WERI-Rb-1 (cell line): ENCODE measurements around the gene DIDO1.
A peak's percentile ranks its signal among the peaks of the same experiment; 100 is the strongest.
"Not testable (repeated sequence)": the region's sequence is repeated elsewhere in the genome, so short reads cannot be mapped to it uniquely, and the experiment has no call there.

Experiments used
- DNase-seq: peaks from one replicate; pipeline ENCODE4 v3.0.0-alpha.2; 2020
- H3K27ac ChIP-seq: fragments of 250-450 bp; sonication (Bioruptor Pico); 2 replicates; pipeline ENCODE4 v1.5.1; 2020; ENCODE audit warnings: mild to moderate bottlenecking, moderate library complexity
- H3K27me3 ChIP-seq: fragments of 250-450 bp; sonication (Bioruptor Pico); 2 replicates; pipeline ENCODE4 v1.5.1; 2021; ENCODE audit warnings: mild to moderate bottlenecking, low read depth, moderate library complexity; ENCODE audit not compliant: insufficient read depth, severe bottlenecking
- H3K36me3 ChIP-seq: fragments of 250-450 bp; sonication (Bioruptor Pico); 2 replicates; pipeline ENCODE4 v1.5.1; 2020; ENCODE audit warnings: mild to moderate bottlenecking, moderate library complexity
- H3K4me3 ChIP-seq: 2 replicates; pipeline ENCODE4 v1.5.1; 2011; ENCODE audit warnings: low read depth, mild to moderate bottlenecking, control low read depth, low read length
- H3K9me3 ChIP-seq: fragments of 250-450 bp; sonication (Bioruptor Pico); 2 replicates; pipeline ENCODE4 v1.5.1; 2021; ENCODE audit warnings: mild to moderate bottlenecking, moderate library complexity; ENCODE audit not compliant: severe bottlenecking
- CTCF ChIP-seq: IDR thresholded peaks from 2 replicates; pipeline ENCODE4 v1.5.1; 2011; ENCODE audit warnings: low read depth, mild to moderate bottlenecking, control low read depth, inconsistent platforms, low read length

DIDO1 gene

GRCh38 chr20:62927128-62927705, 912 bp upstream of the DIDO1 start:
- Histone ChIP-seq H3K36me3 (peaks cover 23% of the 10 kb centered on the region), H3K27me3 (no peaks in the 10 kb centered on the region), H3K9me3 (no peaks in the 10 kb centered on the region), H3K4me3 (peak overlapping the region; percentile 65), H3K27ac (peak overlapping the region; percentile 97)
- no peak for TF ChIP-seq CTCF
- no peak for DNase-seq

DNA sequence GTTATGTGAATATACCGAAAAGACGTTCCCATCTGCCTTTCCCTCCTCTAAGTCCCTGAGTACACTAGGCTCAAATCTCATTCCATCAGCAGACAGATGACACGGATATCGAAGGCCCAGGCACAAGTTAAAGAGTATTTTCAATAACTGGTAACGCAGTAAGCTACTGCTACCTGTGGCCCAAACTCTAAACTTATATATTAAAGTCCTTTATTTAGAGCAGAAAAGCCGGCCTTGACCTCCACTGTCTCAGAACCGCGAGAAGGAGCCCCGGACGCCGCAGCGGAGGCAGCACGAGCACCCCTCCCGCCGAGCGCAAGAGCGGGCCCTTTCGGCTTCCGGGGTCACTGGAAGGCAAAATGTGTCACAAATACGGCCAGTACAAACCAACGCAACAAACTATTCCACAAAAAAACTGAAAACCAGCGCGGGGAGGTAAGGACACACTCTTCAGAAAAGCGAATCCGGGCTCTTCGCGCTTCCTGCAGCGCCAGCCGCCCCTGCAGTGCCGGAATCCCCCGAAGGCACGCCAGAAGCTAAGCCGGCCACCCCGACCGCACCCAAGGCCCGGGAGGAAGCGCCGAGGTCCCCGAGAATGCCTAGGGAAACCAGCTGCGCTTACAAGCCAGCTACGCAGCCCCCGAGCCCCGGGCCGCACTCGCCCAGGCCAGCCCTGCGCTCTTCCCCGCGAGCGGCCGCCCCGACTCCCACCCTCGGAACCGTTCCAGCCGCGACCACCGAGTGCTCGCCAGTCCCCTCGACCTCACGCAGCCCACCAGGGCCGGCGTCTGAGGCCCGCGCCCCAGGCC, 681 bp downstream of the DIDO1 start:
- Histone ChIP-seq H3K36me3 (peaks cover 23% of the 10 kb centered on the region), H3K9me3 (no peaks in the 10 kb centered on the region), H3K27ac (peak overlapping the region; percentile 97), H3K4me3 (peak overlapping the region; percentile 65), H3K27me3 (no peaks in the 10 kb centered on the region)
- no peak for TF ChIP-seq CTCF
- DNase-seq: peak; percentile 35

DNA sequence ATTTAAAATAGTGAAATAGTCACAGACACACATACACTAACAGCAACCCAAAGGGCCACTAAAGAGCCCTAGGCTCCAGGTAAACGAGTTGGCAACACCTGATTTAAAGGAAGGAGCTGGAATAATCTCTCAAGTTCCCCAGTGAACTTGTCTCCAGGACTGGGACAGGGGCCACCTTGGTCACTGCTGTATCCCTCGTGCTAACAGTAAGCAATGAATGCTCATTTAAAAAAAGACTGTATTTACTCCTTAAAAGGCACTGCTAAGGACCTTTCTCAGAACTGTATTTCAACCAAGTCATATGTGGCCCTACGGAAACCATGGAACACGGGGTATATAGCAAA, 1.3 kb downstream of the DIDO1 start:
- Histone ChIP-seq H3K27me3 (no peaks in the 10 kb centered on the region), H3K27ac (peak overlapping the region; percentile 97)

GRCh38 chr20:62924442-62925075, 1.7 kb downstream of the DIDO1 start:
- Histone ChIP-seq H3K4me3 (peak overlapping the region; percentile 65; the same call in 1 of the 2 replicates), H3K36me3 (peaks cover 30% of the 10 kb centered on the region), H3K27me3 (no peaks in the 10 kb centered on the region), H3K27ac (peak overlapping the region; percentile 97), H3K9me3 (no peaks in the 10 kb centered on the region)
- no peak for TF ChIP-seq CTCF
- DNase-seq: no peak

More for the DNA sequence above, 1.3 kb downstream of the DIDO1 start:
- peak overlapping the region; percentile 65 for H3K4me3 ChIP-seq
- no peak for DNase-seq
- no peaks in the 10 kb centered on the region for H3K9me3 ChIP-seq
- no peak for TF ChIP-seq CTCF
- peaks cover 26% of the 10 kb centered on the region for H3K36me3 ChIP-seq

DNA sequence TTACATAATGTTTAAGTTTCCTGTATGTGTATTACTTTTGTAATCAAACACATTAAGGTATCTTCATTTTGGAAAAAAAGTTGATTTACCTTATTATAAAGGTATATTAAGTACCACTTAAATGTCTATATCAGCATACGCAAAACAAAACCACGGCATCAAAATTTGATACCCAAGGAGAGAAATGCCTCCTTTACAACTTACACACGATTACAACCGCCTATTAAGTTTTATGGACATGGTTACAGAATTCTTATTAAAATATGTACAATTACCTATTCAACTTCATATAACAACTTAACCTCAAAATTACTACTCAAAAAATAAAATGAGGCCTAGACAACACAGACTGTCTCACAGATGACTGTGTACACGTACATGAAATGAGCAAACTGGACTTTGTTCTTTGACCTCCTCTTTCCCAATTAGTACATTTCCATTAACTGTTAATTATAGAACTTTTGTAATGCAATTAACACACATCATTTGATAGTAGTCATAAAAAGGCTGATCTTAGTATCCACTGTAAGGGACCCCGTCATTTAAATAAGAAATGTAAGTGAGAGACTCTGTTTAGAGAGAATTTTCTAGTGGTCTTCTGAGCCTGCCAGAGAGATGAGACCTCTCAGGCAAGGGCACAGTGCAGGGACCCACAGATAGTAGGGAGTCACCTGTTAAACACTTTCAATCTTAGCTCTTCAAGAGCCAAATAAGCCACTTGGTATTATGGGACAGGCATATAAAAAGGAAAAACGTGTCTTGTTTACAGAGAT, 2.5 kb downstream of the DIDO1 start:
- H3K36me3 ChIP-seq: peaks cover 30% of the 10 kb centered on the region
- DNase-seq: no peak
- H3K4me3 ChIP-seq: no peak overlapping the region
- H3K27me3 ChIP-seq: no peaks in the 10 kb centered on the region
- H3K27ac ChIP-seq: no peak overlapping the region
- TF ChIP-seq CTCF: no peak
- H3K9me3 ChIP-seq: no peaks in the 10 kb centered on the region

GRCh38 chr20:62923059-62923668, 3.1 kb downstream of the DIDO1 start:
- H3K4me3 ChIP-seq, H3K9me3 ChIP-seq, DNase-seq, H3K27me3 ChIP-seq, H3K27ac ChIP-seq: not testable (repeated sequence)
- peaks cover 28% of the 10 kb centered on the region for H3K36me3 ChIP-seq
